Smooth muscle cell (in vitro differentiated cells): Measurements from ENCODE around the gene PREPL. TPM values are rescaled to one million over a fixed set of nuclear protein-coding genes. Genes with fewer than 3 reads are reported as not detected.

Experiments used
- DNase-seq: peaks from one replicate; lab custom pipeline; 2025; ENCODE audit not compliant: unreplicated experiment; lab: John Stamatoyannopoulos, UW
- H2AFZ ChIP-seq: fragments of 200-600 bp; sonication (generic); 2 replicates; pipeline ENCODE4 v1.6.0; 2016; ENCODE audit warnings: antibody characterized with exemption, low read depth, mild to moderate bottlenecking
- H3F3A ChIP-seq: fragments of 200-600 bp; sonication (generic); 2 replicates; pipeline ENCODE4 v1.6.0; 2017; ENCODE audit warnings: antibody characterized with exemption, low read depth
- H3K27ac ChIP-seq: fragments of 200-600 bp; sonication (generic); 2 replicates; pipeline ENCODE4 v1.5.1; 2016; ENCODE audit warnings: low read depth, mild to moderate bottlenecking
- H3K27me3 ChIP-seq: fragments of 200-600 bp; sonication (generic); 2 replicates; pipeline ENCODE4 v1.6.1; 2016; ENCODE audit warnings: low read depth, mild to moderate bottlenecking
- H3K36me3 ChIP-seq: fragments of 200-600 bp; sonication (generic); 2 replicates; pipeline ENCODE4 v1.5.1; 2016; ENCODE audit warnings: low read depth
- H3K4me1 ChIP-seq: fragments of 200-600 bp; sonication (generic); 2 replicates; pipeline ENCODE4 v1.5.1; 2016; ENCODE audit warnings: low read depth
- H3K4me2 ChIP-seq: fragments of 200-600 bp; sonication (generic); 2 replicates; pipeline ENCODE4 v1.6.0; 2016; ENCODE audit warnings: mild to moderate bottlenecking
- H3K4me3 ChIP-seq: fragments of 200-600 bp; sonication (generic); 2 replicates; pipeline ENCODE4 v1.5.1; 2016; ENCODE audit warnings: mild to moderate bottlenecking
- H3K79me2 ChIP-seq: fragments of 200-600 bp; sonication (generic); 2 replicates; pipeline ENCODE4 v1.6.0; 2016; ENCODE audit warnings: low read depth, mild to moderate bottlenecking
- H3K9ac ChIP-seq: fragments of 200-600 bp; sonication (generic); 2 replicates; pipeline ENCODE4 v1.6.0; 2016; ENCODE audit warnings: low read depth
- H3K9me3 ChIP-seq: fragments of 200-600 bp; sonication (generic); replicated peaks from 2 replicates; pipeline ENCODE4 v1.5.1; 2016; ENCODE audit warnings: low read depth
- H4K20me1 ChIP-seq: fragments of 200-600 bp; sonication (generic); 2 replicates; pipeline ENCODE4 v1.6.0; 2016; ENCODE audit warnings: low read depth
- CTCF ChIP-seq: fragments of 200-600 bp; sonication (generic); IDR thresholded peaks from 2 replicates; pipeline ENCODE4 v1.5.1; 2017; ENCODE audit warnings: borderline replicate concordance, mild to moderate bottlenecking, antibody characterized with exemption; ENCODE audit not compliant: insufficient read depth, poor library complexity, severe bottlenecking
- WGBS: methylation state at CpG from one replicate; pipeline ENCODE4 v1.1.7; 2016; ENCODE audit warnings: low lambda C conversion rate; 5-methylcytosine and 5-hydroxymethylcytosine counted together
- polyA plus RNA-seq: library from polyadenylated mRNA; unstranded; fragments of >200 nt; fragmentation: Nextera tagmentation; extraction: Ambion mirVana; gene quantifications from 2 replicates; pipeline ENCODE4 v1.2.1, GENCODE V29; 2016
- total RNA-seq: library from RNA; depleted of rRNA; stranded (reverse); fragments of >200 nt; gene quantifications from 2 replicates; pipeline ENCODE4 v1.2.3, GENCODE V29; 2014

Gene PREPL
- total and polyA plus RNA-seq, 2 experiments from 2014 or later: 16.7 to 43.8 TPM

DNA sequence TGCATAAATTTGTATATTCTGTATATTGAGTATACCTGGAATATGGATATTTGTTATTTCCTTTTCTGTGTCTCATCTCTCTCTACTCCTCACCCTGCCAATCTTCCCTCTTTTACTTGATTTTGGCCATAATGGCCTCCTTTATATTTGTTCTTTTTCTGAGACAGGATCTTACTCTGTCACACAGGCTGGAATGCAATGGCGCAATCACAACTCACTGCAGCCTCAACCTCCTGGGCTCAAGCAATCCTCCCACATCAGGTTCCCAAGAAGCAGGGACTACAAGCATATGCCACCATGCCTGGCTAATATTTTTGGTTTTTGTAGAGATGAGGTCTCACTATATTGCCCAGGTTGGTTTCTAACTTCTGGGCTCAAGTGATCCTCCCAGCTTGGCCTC lies 30.5 kb downstream of the PREPL start:
- no peak for DNase-seq
- 100% methylated on average over 1 of the region's 1 CpG for WGBS
- H3K4me3 ChIP-seq: no peak overlapping the region
- no peaks in the 10 kb centered on the region for H3K27me3 ChIP-seq
- H3K4me1 ChIP-seq: peaks cover 23% of the 10 kb centered on the region
- no peak for TF ChIP-seq CTCF
- no peaks in the 10 kb centered on the region for H3F3A ChIP-seq
- H3K9me3 ChIP-seq: no peaks in the 10 kb centered on the region
- no peak overlapping the region for H2AFZ ChIP-seq
- H3K9ac ChIP-seq: no peak overlapping the region
- no peak overlapping the region for H3K4me2 ChIP-seq
- peaks cover 37% of the 10 kb centered on the region for H4K20me1 ChIP-seq
- H3K27ac ChIP-seq: no peak overlapping the region
- no peaks in the 10 kb centered on the region for H3K79me2 ChIP-seq
- H3K36me3 ChIP-seq: no peaks in the 10 kb centered on the region

- Histone ChIP-seq H3K4me1 (peaks cover 23% of the 10 kb centered on the region), H3F3A (no peaks in the 10 kb centered on the region), H3K9me3 (no peaks in the 10 kb centered on the region), H3K4me2 (no peak overlapping the region), H3K27ac (no peak overlapping the region), H2AFZ (no peak overlapping the region), H4K20me1 (peaks cover 22% of the 10 kb centered on the region), H3K27me3 (no peaks in the 10 kb centered on the region), H3K36me3 (no peaks in the 10 kb centered on the region), H3K79me2 (no peaks in the 10 kb centered on the region), H3K4me3 (no peak overlapping the region), H3K9ac (no peak overlapping the region)
- DNase-seq: no peak
- TF ChIP-seq CTCF: no peak
- WGBS: 93% methylated on average over 2 of the region's 2 CpGs
Observed at GRCh38 chr2:44329343-44329742, 32.0 kb downstream of the PREPL start.

GRCh38 chr2:44328750-44329149 lies 32.5 kb downstream of the PREPL start:
- Histone ChIP-seq H3K9ac (no peak overlapping the region), H3K36me3 (no peaks in the 10 kb centered on the region), H3F3A (no peaks in the 10 kb centered on the region), H3K9me3 (no peaks in the 10 kb centered on the region), H3K4me1 (peaks cover 19% of the 10 kb centered on the region), H4K20me1 (peaks cover 16% of the 10 kb centered on the region), H2AFZ (no peak overlapping the region), H3K4me3 (no peak overlapping the region), H3K27me3 (no peaks in the 10 kb centered on the region), H3K4me2 (no peak overlapping the region), H3K79me2 (no peaks in the 10 kb centered on the region), H3K27ac (no peak overlapping the region)
- TF ChIP-seq CTCF: no peak
- no peak for DNase-seq
- 98% methylated on average over 2 of the region's 2 CpGs for WGBS

DNA sequence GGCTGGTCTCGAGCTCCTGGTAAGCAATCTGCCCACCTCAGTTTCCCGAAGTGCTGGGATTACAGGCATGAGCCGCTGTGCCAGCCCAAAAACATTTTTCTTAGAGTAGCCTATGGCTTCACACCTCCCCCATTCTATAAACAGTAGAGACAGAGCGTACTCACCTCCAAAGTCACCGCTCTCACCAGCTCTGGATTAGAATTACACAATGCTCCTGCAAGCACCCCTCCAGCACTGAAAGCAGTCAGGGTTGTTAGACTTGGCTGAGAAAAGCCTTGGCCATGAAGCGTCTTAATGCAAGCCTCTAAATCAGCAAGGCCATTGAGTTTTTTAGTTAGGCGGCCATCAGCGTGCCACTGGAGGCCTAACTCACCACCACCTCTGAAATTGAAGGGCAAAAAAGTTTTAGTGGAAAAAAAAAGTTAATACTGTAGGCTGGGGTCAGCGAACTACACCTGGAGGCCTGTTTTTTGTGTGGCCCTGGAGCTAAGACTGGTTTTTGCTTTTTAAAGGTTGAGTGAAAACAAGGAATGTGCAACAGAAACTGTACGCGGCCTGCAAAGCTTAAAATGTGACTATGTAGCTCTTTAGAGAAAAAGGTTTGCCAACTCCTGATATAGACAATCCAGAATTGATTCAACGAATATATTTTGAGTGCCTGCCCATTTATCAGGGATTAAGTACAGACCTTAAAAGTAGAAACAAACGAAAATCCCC lies 34.6 kb downstream of the PREPL start:
- H3K4me3 ChIP-seq: no peak overlapping the region
- no peaks in the 10 kb centered on the region for H3K27me3 ChIP-seq
- no peak overlapping the region for H3K4me2 ChIP-seq
- no peak for DNase-seq
- no peak overlapping the region for H3K9ac ChIP-seq
- no peaks in the 10 kb centered on the region for H3K9me3 ChIP-seq
- H4K20me1 ChIP-seq: no peaks in the 10 kb centered on the region
- peaks cover 13% of the 10 kb centered on the region for H3K36me3 ChIP-seq
- no peak overlapping the region for H3K27ac ChIP-seq
- H3K79me2 ChIP-seq: no peaks in the 10 kb centered on the region
- H3K4me1 ChIP-seq: peaks cover 16% of the 10 kb centered on the region
- no peak overlapping the region for H2AFZ ChIP-seq
- 90% methylated on average over 13 of the region's 13 CpGs for WGBS
- TF ChIP-seq CTCF: no peak
- no peaks in the 10 kb centered on the region for H3F3A ChIP-seq
